Mucosa of gallbladder (tissue), 1 donor: ENCODE measurements around the gene MRPL9. TPM values are rescaled to one million over a fixed set of nuclear protein-coding genes. Genes with fewer than 3 reads are reported as not detected.

Experiments used
- DNase-seq: peaks from one replicate; pipeline ENCODE4 v3.0.0-alpha.2; 2020; ENCODE audit warnings: low spot score
- total RNA-seq: library from RNA; stranded (reverse); gene quantifications from one replicate; pipeline ENCODE4 v1.2.1, GENCODE V29; 2021
- donor health status: DM: no; HTN: no; CAD: no.

The MRPL9 gene
- total RNA-seq, 1 donor from 2014 or later = 57.7 TPM

DNA sequence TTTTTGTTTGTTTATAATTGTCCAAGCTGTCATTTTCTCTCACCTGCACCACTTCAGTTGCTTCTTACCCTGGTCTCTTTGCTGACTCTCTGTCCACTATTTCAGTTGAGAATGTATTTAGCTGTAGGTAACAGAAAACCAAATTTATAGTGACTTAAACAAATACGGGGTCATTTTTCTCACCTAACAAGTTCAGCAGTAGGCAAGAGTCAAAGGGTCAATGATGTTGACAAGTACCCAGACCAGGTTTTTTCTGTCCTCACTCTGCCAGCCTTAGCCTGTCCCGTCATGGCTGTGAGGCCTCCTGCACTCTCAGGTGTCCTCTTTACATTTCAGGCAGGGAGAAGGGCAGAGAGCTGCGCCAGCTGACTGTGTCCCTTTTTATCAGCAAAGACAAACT is 30.2 kb downstream of the MRPL9 start:
- no peak for DNase-seq

- no peak for DNase-seq
Observed at GRCh38 chr1:151729966-151730291, 33.4 kb downstream of the MRPL9 start.

DNA sequence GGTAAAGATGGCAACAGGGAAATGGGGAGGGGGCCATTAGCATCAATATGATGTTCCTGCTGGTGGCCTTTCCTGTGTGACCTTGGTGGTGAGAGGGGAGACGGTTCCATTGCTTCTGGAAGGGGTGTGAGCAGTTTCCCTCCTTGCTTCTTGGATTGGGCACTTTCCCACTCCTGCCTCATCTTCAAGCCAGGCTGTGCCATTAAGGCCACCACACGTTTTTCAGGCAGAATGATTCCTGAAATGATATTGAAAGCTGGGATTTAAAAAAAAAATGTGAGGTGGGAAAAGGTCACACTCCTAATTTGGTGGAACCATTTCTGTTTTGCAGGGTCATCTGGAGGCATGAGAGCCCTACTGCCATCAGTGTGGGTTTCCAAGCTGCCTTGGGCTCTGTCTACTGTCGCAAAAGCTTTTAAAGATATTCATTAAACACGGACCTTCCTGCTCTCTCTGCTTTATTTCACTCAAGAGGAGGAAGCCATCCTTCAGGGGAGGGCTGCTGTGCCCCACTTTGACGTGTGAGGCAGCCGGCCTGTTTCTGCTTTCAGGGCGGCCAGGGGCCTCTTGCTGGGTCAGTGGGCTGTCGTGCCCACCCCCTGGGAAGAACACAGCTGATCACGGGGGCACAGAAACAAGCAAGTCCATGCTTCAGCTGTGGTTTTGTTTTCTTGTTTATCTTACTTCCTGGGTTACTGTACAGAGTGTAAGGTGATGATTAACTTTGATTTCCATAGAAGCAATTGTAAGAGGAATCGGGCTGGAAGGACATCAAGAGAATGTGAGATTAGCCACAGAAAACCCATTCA is 33.9 kb downstream of the MRPL9 start:
- DNase-seq = no peak

GRCh38 chr1:151728151-151729054 is 34.9 kb downstream of the MRPL9 start:
- peak; percentile 26 for DNase-seq

DNA sequence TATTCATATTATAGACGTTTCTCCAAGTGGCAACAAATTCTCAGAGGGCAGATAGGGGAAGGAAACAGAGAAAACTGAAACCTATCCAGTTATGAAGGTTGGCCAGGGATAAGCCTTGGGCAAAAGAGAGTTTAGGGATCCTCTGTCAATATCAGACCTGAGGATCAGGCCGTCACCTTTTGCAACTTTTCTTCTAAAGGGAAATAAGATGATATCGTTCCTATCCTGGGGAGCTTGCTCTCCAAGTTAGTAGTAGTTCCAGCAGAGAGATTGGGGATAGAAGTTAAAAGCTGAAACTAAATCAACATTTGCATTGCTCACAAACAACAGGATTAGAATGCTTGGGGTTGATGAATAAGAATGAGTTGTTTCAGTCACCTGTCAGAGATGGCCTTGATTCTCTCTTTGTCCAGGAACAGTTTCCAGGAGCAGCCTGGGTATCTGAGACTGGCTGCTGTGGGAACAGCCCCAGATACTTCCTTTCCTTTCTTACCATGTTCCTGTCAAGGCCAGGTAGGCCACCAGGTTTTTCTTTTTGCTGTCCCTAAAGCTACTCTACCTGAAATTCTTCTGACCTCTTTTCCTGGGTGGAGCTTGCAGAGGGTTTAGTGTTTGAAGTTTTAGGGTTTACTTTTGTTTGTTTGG is 39.4 kb downstream of the MRPL9 start:
- no peak for DNase-seq

- no peak for DNase-seq
Observed at GRCh38 chr1:151721788-151722510, 41.3 kb downstream of the MRPL9 start.

DNA sequence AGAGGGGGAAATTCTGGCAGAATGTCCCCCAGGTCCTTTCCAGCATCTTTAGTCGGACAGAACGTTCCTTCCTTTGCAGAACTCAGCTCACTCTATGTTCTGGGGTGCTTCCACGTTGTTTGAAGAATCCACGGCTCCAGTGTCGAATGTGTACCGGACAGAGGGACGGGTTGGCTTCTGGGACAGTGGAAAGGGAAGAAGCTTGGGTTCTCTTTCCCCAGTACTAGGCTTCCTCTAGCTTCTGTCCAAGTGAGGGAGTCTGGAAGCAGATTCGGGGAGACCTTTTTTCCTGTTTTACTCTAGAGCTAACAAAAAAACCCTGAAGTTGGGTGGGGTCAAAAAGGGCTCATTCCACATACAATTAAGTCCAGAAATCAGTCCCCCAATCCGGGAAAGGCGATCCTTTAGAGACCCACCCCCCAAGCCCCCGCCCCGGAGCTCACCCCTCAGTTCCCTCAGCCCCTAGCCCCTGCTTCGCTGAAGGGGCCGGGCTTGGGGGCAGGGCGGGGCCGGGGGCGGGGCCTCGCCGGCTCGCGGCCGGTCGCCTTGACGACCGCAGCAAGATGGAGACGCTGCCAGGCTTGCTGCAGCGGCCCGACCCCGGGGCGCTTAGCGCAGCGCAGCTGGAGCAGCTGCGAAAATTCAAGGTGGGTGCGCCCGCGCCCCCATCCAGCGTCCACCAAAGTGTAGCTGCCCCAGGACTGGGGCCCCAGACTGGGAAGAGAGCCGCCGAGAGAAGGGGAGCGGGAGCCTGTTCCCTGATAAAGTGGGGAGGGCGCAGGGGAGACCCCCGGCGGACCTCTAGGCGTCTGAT is 42.1 kb downstream of the MRPL9 start, which contains the start of gene RIIAD1:
RIIAD1 (plus strand) TSS at position 549 of the 814 bp plus-strand sequence; CDS start at position 564, 15 bp downstream.
- DNase-seq = no peak

- DNase-seq = no peak
Observed at GRCh38 chr1:151720554-151720953, 42.7 kb downstream of the MRPL9 start.

DNA sequence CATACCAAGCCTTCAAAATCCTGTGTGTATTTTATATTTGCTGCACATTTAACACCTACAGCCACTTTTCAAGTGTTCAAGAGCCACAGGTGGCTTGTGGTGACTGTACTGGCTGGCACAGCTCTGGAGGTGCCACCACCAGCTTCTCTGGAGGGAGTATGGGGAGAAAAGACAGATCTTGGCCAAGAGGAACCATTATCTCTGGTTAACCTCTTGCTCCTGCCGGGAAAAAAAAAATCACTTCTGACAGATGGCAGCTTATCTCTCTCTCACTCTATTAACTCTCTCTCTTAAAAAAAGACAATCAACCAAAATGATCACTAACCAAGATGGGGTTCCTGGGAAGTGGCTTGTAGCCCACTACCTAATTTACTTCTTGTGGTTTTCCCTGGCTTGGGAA is 43.2 kb downstream of the MRPL9 start:
- DNase-seq = no peak

- no peak for DNase-seq
Observed at GRCh38 chr1:151718666-151719065, 44.6 kb downstream of the MRPL9 start.

GRCh38 chr1:151718011-151718431 is 45.3 kb downstream of the MRPL9 start:
- no peak for DNase-seq

DNA sequence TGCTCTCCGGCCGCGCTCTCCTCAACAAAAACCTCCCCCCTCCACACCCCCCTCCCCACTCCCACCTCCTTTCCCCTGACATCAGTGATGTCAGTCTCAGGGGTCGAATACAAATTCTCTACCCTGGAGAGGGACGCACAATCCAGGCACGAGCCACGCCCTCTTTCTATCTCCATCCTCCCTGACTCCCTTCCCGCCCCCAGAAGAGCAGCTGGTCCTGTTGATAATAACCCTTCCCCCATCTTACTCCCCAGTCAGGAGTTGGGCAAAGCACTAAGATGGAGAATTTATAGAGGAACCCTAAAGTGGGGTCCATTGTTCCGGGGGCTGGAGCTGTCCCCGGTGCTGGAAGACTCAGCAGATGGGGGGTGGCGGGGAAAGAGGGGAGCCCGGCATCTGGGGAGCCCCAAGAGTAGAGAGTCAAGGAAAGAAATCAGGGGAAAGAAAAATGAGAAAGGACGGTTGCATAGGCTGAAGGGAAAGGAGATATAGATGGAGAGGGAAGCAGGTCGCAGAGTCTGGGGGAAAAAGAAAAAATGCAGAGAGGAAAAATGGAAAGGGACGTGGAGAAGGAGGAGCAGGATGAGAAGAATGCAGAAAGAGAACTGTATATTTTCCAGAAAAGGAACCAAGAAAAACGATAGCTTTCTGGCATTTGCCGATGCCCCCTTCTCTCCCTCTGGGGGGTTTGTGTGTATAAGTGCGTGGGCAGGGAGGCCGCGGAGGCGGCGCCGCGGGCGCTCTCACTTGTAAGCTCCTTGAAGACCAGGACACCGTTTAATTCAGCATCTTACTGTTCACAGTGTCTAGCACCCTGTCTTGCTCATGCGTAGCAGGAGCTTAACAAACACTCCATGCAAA is 46.3 kb downstream of the MRPL9 start, which contains the start of gene CELF3:
CELF3 (minus strand) TSS at position 33 of the 861 bp plus-strand sequence. CDS start 783 bp downstream, outside the sequence.
- DNase-seq = no peak

DNA sequence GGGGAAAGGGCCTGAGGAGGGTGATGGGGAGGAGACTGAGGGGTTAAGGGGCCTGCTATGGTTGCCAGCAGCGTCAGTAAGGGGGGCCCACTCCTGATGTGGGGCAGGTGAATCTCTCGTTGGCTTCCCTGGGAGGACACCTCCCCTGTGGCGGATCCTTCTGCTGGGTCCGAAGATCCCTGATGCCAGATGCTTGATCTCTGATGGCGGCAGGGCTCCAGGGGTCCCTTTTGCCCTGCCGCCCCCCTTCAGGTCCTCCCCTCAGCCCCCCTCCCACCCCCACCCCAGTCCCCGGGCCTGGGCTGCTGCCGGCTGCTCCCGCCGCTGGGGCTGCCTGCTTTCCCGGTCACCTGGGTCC is 46.9 kb downstream of the MRPL9 start:
- DNase-seq = no peak

DNA sequence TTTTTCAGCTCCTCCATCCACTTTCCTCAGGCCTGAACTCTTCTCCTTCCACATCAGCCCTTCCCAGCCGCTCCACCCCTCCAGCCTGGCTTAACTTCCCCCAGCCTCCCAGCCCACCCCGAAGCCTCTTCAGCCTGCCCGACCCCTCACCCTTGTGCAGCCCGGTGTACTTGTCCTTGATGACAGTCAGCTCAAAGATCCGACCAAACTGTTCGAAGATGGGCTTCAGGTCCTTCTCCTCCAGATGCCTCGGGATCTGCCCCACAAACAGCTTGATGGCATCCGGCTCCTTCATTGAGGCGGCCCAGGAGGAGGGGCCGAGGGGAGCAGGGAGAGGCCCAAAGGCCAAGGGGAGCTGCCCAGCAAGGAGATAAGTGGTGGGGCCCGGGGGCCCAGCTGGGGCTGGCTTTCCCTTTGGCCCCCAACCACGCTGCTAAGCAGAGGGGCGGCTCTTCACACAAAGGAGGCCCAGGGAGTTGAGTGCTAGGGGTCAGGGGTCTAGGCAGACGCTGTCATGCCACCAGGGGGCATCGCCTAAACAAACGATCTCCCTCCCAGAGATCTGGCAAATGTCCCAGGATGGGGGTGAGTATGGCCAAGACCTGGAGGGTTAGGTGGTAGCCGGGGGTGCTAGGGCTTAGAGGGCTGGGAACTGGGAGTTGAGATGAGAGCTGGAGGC is 47.4 kb downstream of the MRPL9 start:
- no peak for DNase-seq

- DNase-seq = no peak
Observed at GRCh38 chr1:151714820-151715725, 48.2 kb downstream of the MRPL9 start.

GRCh38 chr1:151713874-151714273 is 49.4 kb downstream of the MRPL9 start:
- DNase-seq = no peak

DNA sequence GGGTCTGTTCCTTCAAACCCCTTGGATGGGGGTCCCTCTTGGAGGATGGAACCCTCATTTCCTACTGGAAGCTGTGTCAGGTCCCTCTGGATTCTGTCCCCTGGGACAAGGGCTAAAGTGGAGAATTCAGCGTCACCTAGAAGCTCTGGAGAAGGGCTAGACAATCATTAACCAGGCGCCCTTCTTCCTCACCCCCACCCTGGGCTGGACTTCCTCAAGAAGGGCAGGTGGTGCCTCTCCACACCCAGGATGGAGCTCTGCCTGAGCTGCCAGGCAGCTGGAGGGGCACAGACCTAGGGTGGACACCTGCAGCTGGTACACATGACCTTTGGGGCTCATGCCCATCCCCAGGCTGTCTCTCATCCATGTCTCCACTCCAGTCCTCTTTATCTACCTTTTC is 50.3 kb downstream of the MRPL9 start:
- DNase-seq = peak; percentile 62

DNA sequence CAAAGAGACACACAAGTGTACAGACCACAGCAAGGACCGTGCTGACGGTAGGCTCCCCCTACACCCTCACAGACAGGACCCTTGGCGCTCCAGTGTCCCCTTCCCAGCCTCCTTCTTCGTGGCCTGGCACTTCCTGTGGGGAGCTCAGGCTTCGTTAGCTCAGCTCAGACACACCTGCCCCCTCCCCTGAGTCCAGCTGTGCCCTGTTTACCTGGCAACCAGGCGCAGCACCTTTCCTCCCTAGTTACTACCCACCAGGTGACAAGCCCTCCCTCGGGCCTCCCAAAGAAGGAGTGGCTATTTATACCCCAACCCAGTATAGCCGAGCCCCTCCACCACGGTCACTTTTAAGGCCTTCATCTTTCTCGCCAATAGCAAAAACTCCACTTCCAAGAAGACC is 51.3 kb downstream of the MRPL9 start:
- no peak for DNase-seq
